Stimulated activated effector memory CD8-positive, alpha-beta T cell treated with anti-CD3 and anti-CD28 coated beads, Interleukin-12 subunit alpha, Interleukin-12 subunit beta, amount 100 ng/mL, for 72 hours (primary cell): ENCODE results near the gene USP47.
A peak's percentile ranks its signal among the peaks of the same experiment; 100 is the strongest.

Source experiments
- ATAC-seq: fragments of 150-1000 bp; cut with Tn5 transposase; 2 replicates; pipeline ENCODE4 v1.10.0; 2021
- DNase-seq, 2 donors: peaks; one replicate each; pipeline ENCODE4 v3.0.0; 2021 to 2022; ENCODE audit warnings: low spot score in 2 of 2
- H3K27ac Mint-ChIP-seq: one replicate; pipeline ENCODE4 v1.8.0; 2022; ENCODE audit warnings: mild to moderate bottlenecking, mixed read lengths
- H3K36me3 Mint-ChIP-seq: one replicate; pipeline ENCODE4 v1.8.0; 2022; ENCODE audit warnings: mild to moderate bottlenecking, mixed read lengths
- H3K4me1 Mint-ChIP-seq: one replicate; pipeline ENCODE4 v1.8.0; 2022; ENCODE audit warnings: mixed read lengths
- H3K4me3 Mint-ChIP-seq: one replicate; pipeline ENCODE4 v1.8.0; 2022; ENCODE audit warnings: mild to moderate bottlenecking, mixed read lengths
- H3K9me3 Mint-ChIP-seq: one replicate; pipeline ENCODE4 v1.8.0; 2022; ENCODE audit warnings: mixed read lengths

Gene USP47

DNA sequence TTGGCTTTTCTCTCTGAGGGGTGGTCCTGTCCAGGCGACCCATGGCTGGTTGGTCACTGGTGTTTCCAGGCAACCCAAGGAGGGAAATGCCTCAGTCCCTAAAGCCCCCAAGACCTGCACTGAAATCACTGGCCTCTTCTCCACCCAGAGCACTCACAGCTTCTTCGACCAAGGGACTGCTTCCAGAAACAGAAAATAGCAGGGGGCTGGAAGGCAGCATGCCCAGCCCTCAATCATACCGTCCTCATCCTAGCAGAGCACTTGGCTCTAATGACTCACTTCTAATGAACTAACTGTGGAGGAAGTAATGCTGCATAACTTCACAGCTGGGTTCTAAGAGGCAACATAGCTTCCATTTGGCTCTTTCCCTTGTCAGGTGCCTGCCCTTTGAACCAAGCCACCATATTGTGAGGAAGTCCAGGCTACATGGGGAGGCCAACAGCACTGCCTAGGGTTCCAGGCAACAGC is 139.1 kb downstream of the USP47 start:
- ATAC-seq (no peak), DNase-seq (no peak)
- Mint-ChIP-seq H3K27ac (no peak overlapping the region), H3K9me3 (no peaks in the 10 kb centered on the region), H3K4me1 (peaks cover 5% of the 10 kb centered on the region), H3K4me3 (no peak overlapping the region), H3K36me3 (no peaks in the 10 kb centered on the region)

DNA sequence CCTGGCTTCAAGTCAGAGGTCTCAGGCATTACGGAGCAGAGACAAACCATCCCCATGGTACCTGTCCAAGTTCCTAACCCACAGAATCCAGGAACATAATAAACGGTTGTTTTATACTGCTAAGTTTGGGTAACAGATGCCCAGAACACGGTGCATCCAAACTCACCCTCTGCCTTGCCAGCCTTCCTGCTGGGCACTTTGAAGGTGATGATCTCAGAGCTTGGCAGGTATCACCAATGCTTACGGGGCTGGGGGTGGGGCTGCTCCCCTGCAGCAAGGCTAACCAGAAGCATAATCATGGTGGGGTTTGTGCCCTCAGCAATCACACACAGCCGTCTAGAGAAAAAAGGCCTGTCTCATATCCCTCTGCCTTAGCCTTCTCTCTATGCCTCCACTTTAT is 139.6 kb downstream of the USP47 start:
- Mint-ChIP-seq H3K36me3 (no peaks in the 10 kb centered on the region), H3K9me3 (no peaks in the 10 kb centered on the region), H3K4me1 (peaks cover under 1% of the 10 kb centered on the region), H3K27ac (no peak overlapping the region), H3K4me3 (no peak overlapping the region)
- DNase-seq: no peak
- no peak for ATAC-seq

DNA sequence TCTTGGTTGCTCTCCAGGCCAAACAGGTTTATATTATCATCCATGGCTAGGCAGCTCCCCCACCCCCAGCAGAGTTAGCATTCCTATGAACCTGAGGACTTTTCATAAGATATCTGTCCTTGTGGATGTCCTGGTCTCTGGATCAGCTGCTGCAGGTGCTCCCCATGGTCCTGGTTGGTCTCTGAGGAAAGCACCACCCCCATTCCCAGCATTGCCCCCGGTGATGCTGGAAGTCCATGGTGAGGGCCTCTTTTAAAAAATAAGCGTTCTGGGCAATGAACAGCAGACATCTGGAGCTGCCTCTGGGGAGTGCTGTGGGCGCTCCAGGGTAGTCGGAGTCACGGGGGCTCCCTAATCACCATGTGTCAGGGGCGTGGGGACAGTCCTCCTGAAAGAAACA is 140.1 kb downstream of the USP47 start:
- DNase-seq: no peak
- ATAC-seq: no peak
- Mint-ChIP-seq H3K4me3 (no peak overlapping the region), H3K9me3 (no peaks in the 10 kb centered on the region), H3K36me3 (no peaks in the 10 kb centered on the region), H3K4me1 (no peaks in the 10 kb centered on the region), H3K27ac (no peak overlapping the region)

DNA sequence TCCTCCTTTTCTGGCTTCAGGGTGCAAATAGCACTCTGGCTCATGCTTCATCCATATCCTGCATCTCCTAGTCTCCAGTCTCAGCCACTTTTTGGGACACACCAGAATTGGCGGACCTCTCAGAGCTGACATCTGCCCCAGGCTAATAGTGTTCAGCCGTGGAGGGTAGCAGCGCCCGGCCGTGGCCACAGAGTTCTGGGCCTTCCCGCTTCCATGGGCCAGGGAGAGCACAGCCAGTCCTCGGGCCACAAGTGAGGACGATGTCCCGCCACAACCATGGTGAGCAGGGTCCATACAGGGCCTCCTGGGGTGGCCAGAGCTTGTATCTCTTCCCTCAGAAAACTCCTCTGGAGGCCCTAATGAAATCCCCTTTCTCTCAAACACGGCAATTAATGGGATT is 140.7 kb downstream of the USP47 start:
- Mint-ChIP-seq H3K36me3 (no peaks in the 10 kb centered on the region), H3K9me3 (no peaks in the 10 kb centered on the region), H3K4me1 (peaks cover 4% of the 10 kb centered on the region), H3K4me3 (no peak overlapping the region), H3K27ac (no peak overlapping the region)
- DNase-seq (no peak), ATAC-seq (no peak)

DNA sequence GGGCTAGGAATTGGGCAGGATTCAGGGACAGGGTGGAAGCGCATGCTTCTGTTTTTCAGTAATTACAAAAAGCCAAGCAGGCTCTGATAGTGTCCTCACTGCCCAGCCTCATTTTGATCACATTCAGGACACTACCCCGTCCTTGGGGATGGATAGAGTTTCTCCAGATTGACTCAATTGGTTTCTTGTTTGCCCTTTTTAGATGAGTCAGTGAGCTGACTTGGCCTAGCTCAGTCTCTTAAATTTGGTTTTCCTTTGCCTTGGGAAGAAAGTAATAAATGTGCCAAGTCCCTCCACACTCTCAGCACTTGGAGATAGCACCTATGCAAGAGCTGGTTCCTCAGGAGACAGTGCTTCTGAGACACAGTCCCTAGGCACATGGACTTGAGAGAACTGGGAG is 141.2 kb downstream of the USP47 start:
- Mint-ChIP-seq H3K4me1 (peaks cover 9% of the 10 kb centered on the region), H3K27ac (no peak overlapping the region), H3K36me3 (no peaks in the 10 kb centered on the region), H3K9me3 (no peaks in the 10 kb centered on the region), H3K4me3 (no peak overlapping the region)
- ATAC-seq (no peak), DNase-seq (no peak)

DNA sequence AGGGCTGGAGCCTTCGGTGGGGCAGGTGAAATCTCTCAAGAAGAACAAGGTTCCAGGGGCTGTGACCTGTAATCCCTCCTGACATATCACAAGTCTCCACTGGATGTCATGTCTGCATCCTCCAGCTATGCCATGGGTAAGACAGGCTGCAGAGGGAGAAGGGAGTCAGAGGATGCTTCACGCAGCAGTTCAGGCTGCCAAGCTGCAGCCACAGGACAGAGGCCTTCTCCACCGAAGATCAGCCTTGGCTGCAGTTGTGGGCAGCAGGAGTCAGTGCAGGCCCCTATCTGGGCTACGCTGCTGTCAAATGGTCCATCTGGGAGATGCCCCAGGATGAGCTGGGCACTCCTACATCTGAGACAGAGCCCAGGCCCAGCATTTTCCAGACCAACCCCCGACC is 141.7 kb downstream of the USP47 start:
- no peaks in the 10 kb centered on the region for H3K36me3 Mint-ChIP-seq
- H3K9me3 Mint-ChIP-seq: no peaks in the 10 kb centered on the region
- H3K27ac Mint-ChIP-seq: no peak overlapping the region
- no peak overlapping the region for H3K4me3 Mint-ChIP-seq
- H3K4me1 Mint-ChIP-seq: peaks cover 13% of the 10 kb centered on the region
- DNase-seq (no peak), ATAC-seq (no peak)

DNA sequence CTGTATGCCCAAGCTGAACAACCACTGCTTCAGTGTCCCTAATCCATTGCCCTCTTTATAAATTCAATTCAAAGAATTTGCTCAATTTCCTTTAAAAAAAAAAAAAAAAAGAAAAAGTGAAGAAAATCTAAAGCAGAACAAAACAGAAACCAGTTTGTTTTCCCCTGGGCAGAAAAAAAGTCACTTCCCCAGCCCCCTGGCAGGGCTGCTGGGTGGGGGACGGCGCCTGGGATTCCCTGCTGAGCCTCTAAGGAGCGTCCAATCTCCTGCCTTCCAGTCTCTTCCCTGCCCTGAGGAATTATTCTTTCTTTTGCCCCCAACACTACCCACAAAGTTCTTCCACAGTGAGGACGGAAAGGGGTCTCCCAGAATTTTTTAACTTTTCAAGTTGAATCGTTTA is 142.8 kb downstream of the USP47 start:
- no peaks in the 10 kb centered on the region for H3K9me3 Mint-ChIP-seq
- no peak for DNase-seq

DNA sequence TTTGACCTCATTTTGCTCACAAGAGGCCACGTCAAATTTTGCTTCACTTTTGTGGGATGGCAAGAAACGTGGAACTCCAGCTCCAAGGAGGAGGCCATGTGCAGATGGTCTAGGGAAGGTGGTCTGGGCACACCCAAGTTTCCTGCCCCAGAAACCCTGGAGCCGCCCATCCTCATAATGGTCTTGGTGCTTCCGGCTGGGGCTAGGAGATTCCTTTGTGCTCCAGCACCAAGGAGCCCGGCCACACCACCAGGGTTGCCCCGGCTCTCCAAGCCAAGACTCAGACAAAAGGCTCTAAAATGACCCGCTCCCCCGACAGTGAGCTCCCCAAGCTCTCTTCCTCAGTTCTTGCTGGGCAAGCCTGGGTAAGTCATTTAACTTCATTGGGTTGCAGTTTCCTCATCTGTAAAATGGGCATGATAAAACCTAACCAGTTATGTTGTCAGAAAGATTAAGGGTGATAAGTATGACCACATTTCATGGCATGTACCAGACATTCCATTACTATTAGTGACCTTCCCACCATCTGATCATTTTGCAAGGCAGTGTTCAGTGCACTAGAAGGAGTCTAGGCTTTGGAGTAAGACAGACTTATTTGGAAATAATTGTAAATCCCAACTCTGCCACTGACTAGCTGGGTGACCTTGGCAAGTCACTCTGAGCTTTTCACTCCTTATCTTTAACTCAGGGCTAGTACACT is 143.4 kb downstream of the USP47 start:
- peaks cover 17% of the 10 kb centered on the region for H3K4me1 Mint-ChIP-seq
- H3K36me3 Mint-ChIP-seq: no peaks in the 10 kb centered on the region
- no peaks in the 10 kb centered on the region for H3K9me3 Mint-ChIP-seq
- H3K4me3 Mint-ChIP-seq: no peak overlapping the region
- DNase-seq (no peak), ATAC-seq (no peak)
- H3K27ac Mint-ChIP-seq: no peak overlapping the region

More for the DNA sequence above, 142.8 kb downstream of the USP47 start:
- no peak for ATAC-seq
- peaks cover 17% of the 10 kb centered on the region for H3K4me1 Mint-ChIP-seq
- no peak overlapping the region for H3K4me3 Mint-ChIP-seq
- H3K27ac Mint-ChIP-seq: no peak overlapping the region
- H3K36me3 Mint-ChIP-seq: no peaks in the 10 kb centered on the region

DNA sequence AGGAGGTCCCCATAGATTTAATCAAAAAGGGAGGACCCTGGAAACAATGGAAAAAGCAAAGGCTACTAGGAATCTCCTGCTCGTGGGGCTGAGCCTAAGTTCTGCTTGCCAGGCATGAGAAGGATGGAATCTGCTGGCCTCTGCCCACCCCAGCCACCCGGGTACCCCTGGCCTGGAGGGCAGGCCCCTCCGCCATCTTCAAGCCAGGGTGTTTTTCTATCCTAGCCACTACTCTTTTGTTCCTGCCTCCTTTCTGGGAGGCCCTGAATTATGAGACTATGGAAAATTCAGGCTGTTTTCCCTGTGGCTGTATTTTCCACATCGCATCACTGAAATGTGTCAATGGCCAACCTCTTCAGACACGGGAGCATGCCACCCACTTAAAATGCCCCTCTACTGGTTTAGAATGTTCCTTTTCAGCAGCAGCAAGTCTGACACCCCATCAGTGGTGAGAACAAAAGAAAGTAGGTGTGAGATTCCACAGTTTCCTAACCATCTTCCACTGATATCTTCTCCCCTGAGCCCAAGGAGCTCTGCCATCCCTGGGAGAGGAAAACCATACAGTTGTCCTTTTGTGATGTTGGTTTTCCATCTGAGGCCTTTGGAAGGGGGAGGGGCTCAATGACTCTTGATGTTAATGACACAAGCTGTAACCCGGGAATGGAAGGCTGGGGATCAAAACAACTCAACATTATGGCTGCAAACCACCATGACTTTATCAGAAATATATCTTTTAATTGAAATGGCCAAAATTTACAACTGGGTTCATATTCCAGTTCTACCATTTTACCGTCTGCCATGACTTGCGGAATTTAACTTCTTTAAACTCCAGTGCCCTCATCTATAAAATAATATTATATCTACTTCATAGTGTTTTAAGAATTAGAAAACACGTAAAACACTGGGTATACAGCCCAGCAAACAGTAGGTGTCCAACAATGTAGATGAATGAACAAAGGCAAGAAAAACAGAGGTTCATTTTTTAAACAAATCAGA is 144.5 kb downstream of the USP47 start:
- no peak for ATAC-seq
- Mint-ChIP-seq H3K36me3 (no peaks in the 10 kb centered on the region), H3K9me3 (no peaks in the 10 kb centered on the region), H3K27ac (no peak overlapping the region), H3K4me1 (peaks cover 17% of the 10 kb centered on the region), H3K4me3 (no peak overlapping the region)
- no peak for DNase-seq

DNA sequence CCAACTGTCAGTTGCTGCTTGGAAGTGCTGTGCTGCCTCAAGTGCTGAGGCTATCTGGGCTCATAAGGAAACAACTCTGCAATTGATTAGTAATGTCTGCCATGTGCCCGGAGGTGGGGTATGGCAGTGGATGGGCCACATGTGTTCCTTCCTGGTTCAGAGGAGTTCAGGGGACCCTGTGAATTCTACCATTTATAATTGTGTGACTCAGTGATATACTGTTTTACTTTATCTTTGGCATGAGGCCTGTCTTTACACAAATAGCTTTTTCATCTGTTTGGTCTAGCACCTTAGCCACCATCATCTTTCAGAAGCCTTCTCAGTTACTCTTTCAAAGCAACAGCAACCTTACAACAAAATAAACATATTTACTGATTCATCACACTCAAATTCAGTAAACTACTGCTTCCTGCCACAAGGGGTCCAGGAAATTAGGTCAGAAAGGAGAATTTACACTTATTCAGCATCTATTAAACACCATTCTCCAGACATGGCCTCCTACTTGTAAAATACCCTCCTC is 145.8 kb downstream of the USP47 start:
- no peaks in the 10 kb centered on the region for H3K36me3 Mint-ChIP-seq
- ATAC-seq (peak; percentile 81), DNase-seq (no peak)
- no peak overlapping the region for H3K4me3 Mint-ChIP-seq
- peak overlapping the region; percentile 37 for H3K27ac Mint-ChIP-seq
- H3K9me3 Mint-ChIP-seq: no peaks in the 10 kb centered on the region
- H3K4me1 Mint-ChIP-seq: peaks cover 17% of the 10 kb centered on the region

DNA sequence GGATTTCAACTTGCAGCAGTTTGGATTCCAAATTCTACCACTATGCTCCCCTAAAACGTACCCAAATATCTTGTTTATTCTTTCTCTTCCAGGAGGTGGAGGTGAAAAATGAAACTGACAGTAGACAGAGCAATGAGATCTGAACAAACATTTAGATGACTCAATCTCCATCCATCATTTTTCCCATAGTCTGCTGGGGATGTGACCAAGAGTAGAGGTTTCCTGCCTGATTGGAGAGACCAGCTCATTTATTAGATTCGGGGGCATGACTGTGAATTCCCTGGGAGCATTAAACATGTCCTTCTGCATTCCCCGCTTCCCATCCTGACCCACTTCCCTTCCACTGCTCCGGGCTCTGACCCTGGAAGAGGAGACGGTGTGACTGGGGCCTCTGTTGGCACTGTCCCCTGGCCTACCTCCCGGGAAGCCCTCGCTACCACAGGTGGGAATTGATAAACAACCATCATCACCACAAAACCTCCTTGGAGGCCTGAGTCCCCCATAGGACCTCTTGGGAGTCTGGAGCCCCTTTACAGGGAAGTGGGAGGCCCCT is 146.4 kb downstream of the USP47 start:
- Mint-ChIP-seq H3K9me3 (no peaks in the 10 kb centered on the region), H3K4me1 (peaks cover 17% of the 10 kb centered on the region), H3K4me3 (no peak overlapping the region), H3K36me3 (no peaks in the 10 kb centered on the region), H3K27ac (peak overlapping the region; percentile 37)
- DNase-seq (no peak), ATAC-seq (no peak)

DNA sequence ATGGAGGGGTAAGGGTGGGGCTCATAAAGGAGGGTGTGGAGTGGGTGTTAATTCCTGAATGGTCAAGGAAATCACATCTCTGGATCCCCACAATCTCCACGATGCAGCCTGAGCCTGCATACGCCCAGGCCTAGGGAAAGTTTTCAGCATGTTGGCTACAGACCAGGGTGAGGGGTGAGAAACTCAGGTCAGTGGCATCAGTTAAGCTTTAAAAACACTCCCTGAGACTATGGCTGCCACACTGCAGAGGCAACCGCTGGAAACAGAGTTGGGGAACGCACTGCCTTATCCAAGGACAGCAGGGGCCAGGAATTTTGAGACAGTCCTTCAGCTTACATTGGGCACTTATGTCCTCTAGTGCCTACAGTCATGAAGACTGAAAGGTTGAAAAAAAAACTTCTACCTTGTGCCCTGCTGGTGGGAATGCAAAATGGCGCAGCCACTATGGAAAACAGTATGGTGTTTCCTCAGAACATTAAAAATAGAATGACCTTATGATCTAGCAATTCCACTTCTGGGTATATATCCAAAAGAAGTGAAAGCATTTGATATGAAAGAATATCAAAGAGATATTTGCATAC is 147.0 kb downstream of the USP47 start:
- no peaks in the 10 kb centered on the region for H3K9me3 Mint-ChIP-seq
- no peaks in the 10 kb centered on the region for H3K36me3 Mint-ChIP-seq
- no peak overlapping the region for H3K4me3 Mint-ChIP-seq
- peaks cover 17% of the 10 kb centered on the region for H3K4me1 Mint-ChIP-seq
- H3K27ac Mint-ChIP-seq: no peak overlapping the region
- no peak for ATAC-seq
- no peak for DNase-seq

DNA sequence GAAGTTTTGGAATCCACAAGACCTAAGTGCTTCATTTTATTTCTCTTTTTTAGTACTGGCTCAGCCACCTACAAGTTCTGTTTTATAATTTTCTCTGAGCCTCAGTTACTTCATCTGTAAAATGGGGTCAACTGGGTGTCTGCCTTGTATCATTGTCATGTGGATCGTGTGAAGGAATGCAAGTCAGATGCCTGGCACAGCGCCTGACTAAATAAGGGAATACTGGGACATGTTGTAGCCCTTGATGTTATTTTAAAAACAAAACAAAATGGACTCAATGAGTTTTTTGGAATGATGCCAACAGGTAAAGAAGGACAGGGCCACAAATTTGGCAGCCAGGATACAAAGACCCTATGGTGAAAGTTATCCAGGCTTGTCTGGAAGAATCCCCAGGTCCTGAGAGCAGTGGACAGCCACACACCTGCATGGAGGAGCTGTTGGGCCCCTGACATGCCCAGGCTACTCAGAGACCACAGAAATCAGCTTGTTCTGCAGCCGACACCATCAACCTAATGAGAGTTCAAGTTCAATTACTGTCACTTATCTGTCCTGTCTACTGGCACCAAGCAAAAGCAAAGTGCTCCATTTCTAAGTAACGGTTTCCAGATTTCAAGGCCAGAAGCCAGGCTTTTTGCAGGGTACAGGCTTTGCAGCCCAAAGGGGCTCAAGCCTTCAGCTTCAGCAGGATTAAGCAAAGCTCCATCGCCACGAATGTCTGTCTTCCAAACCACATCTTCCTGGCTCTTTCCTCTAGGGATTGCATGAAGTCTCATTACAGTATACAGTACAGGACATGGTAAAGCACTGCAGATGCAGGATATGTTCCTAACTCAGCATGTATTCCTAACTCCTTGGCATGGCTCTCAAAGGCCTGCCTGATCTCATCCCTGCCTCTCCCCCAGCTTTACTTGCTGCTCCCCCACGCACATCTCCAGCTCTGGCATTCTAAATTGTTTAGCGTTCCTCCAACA is 148.3 kb downstream of the USP47 start:
- no peaks in the 10 kb centered on the region for H3K9me3 Mint-ChIP-seq
- H3K36me3 Mint-ChIP-seq: no peaks in the 10 kb centered on the region
- no peak for ATAC-seq
- DNase-seq: no peak
- no peak overlapping the region for H3K27ac Mint-ChIP-seq
- H3K4me1 Mint-ChIP-seq: peaks cover 17% of the 10 kb centered on the region
- no peak overlapping the region for H3K4me3 Mint-ChIP-seq
